H9 (cell line): Measurements from ENCODE around the gene UNC5C. TPM values are rescaled to one million over a fixed set of nuclear protein-coding genes. Genes with fewer than 3 reads are reported as not detected.

Experiments used
- DNase-seq: peaks from one replicate; pipeline ENCODE4 v3.0.0-alpha.2; 2017
- H2AFZ ChIP-seq: one replicate; pipeline ENCODE4 v1.6.1; 2013; ENCODE audit warnings: mild to moderate bottlenecking, low read length, control low read depth, moderate library complexity
- H2AK5ac ChIP-seq: 2 replicates; pipeline ENCODE4 v1.6.1; 2013; ENCODE audit warnings: low read length, control low read depth, mixed read lengths; ENCODE audit not compliant: insufficient read length
- H2BK120ac ChIP-seq: one replicate; pipeline ENCODE4 v1.6.1; 2013; ENCODE audit warnings: low read depth, mild to moderate bottlenecking, low read length, control low read depth, inconsistent platforms; ENCODE audit not compliant: poor library complexity, severe bottlenecking
- H2BK12ac ChIP-seq: 2 replicates; pipeline ENCODE4 v1.6.1; 2013; ENCODE audit warnings: low read length, control low read depth, mixed read lengths, low read depth; ENCODE audit not compliant: insufficient read length
- H2BK15ac ChIP-seq: 2 replicates; pipeline ENCODE4 v1.6.1; 2013; ENCODE audit warnings: low read depth, low read length, control low read depth
- H2BK20ac ChIP-seq: one replicate; pipeline ENCODE4 v1.6.1; 2013; ENCODE audit warnings: low read depth, mild to moderate bottlenecking, low read length, control low read depth, inconsistent platforms; ENCODE audit not compliant: poor library complexity, severe bottlenecking
- H2BK5ac ChIP-seq: 2 replicates; pipeline ENCODE4 v1.6.1; 2013; ENCODE audit warnings: low read length, control low read depth, mixed read lengths; ENCODE audit not compliant: insufficient read length
- H3K14ac ChIP-seq: 2 replicates; pipeline ENCODE4 v1.6.1; 2013; ENCODE audit warnings: low read length, control low read depth; ENCODE audit not compliant: insufficient read depth
- H3K18ac ChIP-seq: 2 replicates; pipeline ENCODE4 v1.6.1; 2013; ENCODE audit warnings: low read depth, mild to moderate bottlenecking, mixed read lengths, low read length, control low read depth; ENCODE audit not compliant: insufficient read length
- H3K23ac ChIP-seq: 2 replicates; pipeline ENCODE4 v1.6.1; 2013; ENCODE audit warnings: low read length, control low read depth, mixed read lengths, low read depth; ENCODE audit not compliant: insufficient read length
- H3K23me2 ChIP-seq: 2 replicates; pipeline ENCODE4 v1.6.1; 2013; ENCODE audit warnings: low read depth, mild to moderate bottlenecking, mixed read lengths, low read length, control low read depth; ENCODE audit not compliant: insufficient read length, poor library complexity, severe bottlenecking
- H3K27ac ChIP-seq: 2 replicates; pipeline ENCODE4 v1.5.1; 2013; ENCODE audit warnings: low read length, control low read depth, mixed read lengths, low read depth; ENCODE audit not compliant: insufficient read length
- H3K27me3 ChIP-seq: 2 replicates; pipeline ENCODE4 v1.6.1; 2013; ENCODE audit warnings: low read length, control low read depth, inconsistent platforms; ENCODE audit not compliant: insufficient read depth
- H3K4ac ChIP-seq: 2 replicates; pipeline ENCODE4 v1.6.1; 2013; ENCODE audit warnings: low read depth, mild to moderate bottlenecking, control low read depth, inconsistent platforms, low read length, moderate library complexity
- H3K4me1 ChIP-seq: 2 replicates; pipeline ENCODE4 v1.6.1; 2013; ENCODE audit warnings: low read length, control low read depth, inconsistent platforms; ENCODE audit not compliant: insufficient read depth
- H3K4me2 ChIP-seq: 2 replicates; pipeline ENCODE4 v1.6.1; 2013; ENCODE audit warnings: low read length, control low read depth, mixed read lengths; ENCODE audit not compliant: insufficient read length, insufficient read depth
- H3K56ac ChIP-seq: 2 replicates; pipeline ENCODE4 v1.6.1; 2013; ENCODE audit warnings: low read depth, mild to moderate bottlenecking, mixed read lengths, low read length, control low read depth; ENCODE audit not compliant: insufficient read length
- H3K79me1 ChIP-seq: 2 replicates; pipeline ENCODE4 v1.6.1; 2013; ENCODE audit warnings: low read depth, mild to moderate bottlenecking, moderate library complexity, low read length, control low read depth, inconsistent platforms; ENCODE audit not compliant: insufficient read depth, poor library complexity, severe bottlenecking
- H3K79me2 ChIP-seq: 2 replicates; pipeline ENCODE4 v1.6.1; 2013; ENCODE audit warnings: low read length, control low read depth, inconsistent platforms; ENCODE audit not compliant: insufficient read depth
- H3K9ac ChIP-seq: 2 replicates; pipeline ENCODE4 v1.6.1; 2013; ENCODE audit warnings: low read length, control low read depth, mixed read lengths; ENCODE audit not compliant: insufficient read length; ENCODE audit errors: extremely low read depth
- H3K9me3 ChIP-seq: one replicate; pipeline ENCODE4 v1.6.1; 2013; ENCODE audit warnings: low read depth, low read length, inconsistent platforms; ENCODE audit not compliant: control insufficient read depth
- H3T11ph ChIP-seq: one replicate; pipeline ENCODE4 v1.6.1; 2013; ENCODE audit warnings: mild to moderate bottlenecking, low read length, control low read depth, inconsistent platforms
- H4K20me1 ChIP-seq: one replicate; pipeline ENCODE4 v1.6.1; 2013; ENCODE audit not compliant: control insufficient read depth, insufficient read length, insufficient read depth
- H4K5ac ChIP-seq: 2 replicates; pipeline ENCODE4 v1.6.1; 2013; ENCODE audit warnings: low read depth, mild to moderate bottlenecking, mixed read lengths, low read length, control low read depth; ENCODE audit not compliant: insufficient read length
- H4K8ac ChIP-seq: replicated peaks from 2 replicates; pipeline ENCODE4 v1.6.1; 2013; ENCODE audit warnings: low read length, control low read depth, mixed read lengths, low read depth; ENCODE audit not compliant: insufficient read length
- H4K91ac ChIP-seq: 2 replicates; pipeline ENCODE4 v1.6.1; 2013; ENCODE audit warnings: low read depth, mild to moderate bottlenecking, moderate library complexity, mixed read lengths, low read length, control low read depth; ENCODE audit not compliant: insufficient read length
- H3K27ac Mint-ChIP-seq, 3 experiments: 2 replicates in 2 of 3; 3 replicates in 1 of 3; pipeline ENCODE4 v1.8.0; 2020 to 2021; ENCODE audit warnings: mixed read lengths in 3 of 3, mild to moderate bottlenecking in 1 of 3, moderate library complexity in 1 of 3
- H3K27me3 Mint-ChIP-seq: 2 replicates; pipeline ENCODE4 v1.8.0; 2021; ENCODE audit warnings: low read depth, mild to moderate bottlenecking, moderate library complexity, mixed read lengths
- H3K36me3 Mint-ChIP-seq, 3 experiments: 2 replicates in 2 of 3; 3 replicates in 1 of 3; pipeline ENCODE4 v1.8.0; 2020 to 2021; ENCODE audit warnings: low read depth in 3 of 3, mixed read lengths in 3 of 3; ENCODE audit not compliant: insufficient read depth in 1 of 3
- H3K4me1 Mint-ChIP-seq, 2 experiments: 2 replicates each; pipeline ENCODE4 v1.8.0; 2020; ENCODE audit warnings: mixed read lengths in 2 of 2
- H3K4me3 Mint-ChIP-seq, 2 experiments: 2 replicates in 1 of 2; 3 replicates in 1 of 2; pipeline ENCODE4 v1.8.0; 2020 to 2021; ENCODE audit warnings: mild to moderate bottlenecking in 2 of 2, mixed read lengths in 2 of 2, moderate library complexity in 1 of 2
- H3K9me3 Mint-ChIP-seq, 2 experiments: 2 replicates in 1 of 2; 3 replicates in 1 of 2; pipeline ENCODE4 v1.8.0; 2020; ENCODE audit warnings: mild to moderate bottlenecking in 2 of 2, mixed read lengths in 2 of 2, moderate library complexity in 1 of 2
- WGBS: extraction: QIAGEN DNeasy Blood & Tissue Kit; methylation state at CpG from one replicate; pipeline ENCODE4 v1.1.7; 2013; ENCODE audit warnings: missing lambda C conversion rate, low lambda C conversion rate, mixed read lengths; ENCODE audit not compliant: insufficient read length; ENCODE audit errors: extremely low coverage; 5-methylcytosine and 5-hydroxymethylcytosine counted together
- total RNA-seq: library from RNA; stranded (reverse); gene quantifications from 2 replicates; pipeline ENCODE4 v1.2.1, GENCODE V29; 2021
- TF ChIP-seq, protein P1 (sequence below): fragments of 200-600 bp; sonication (generic); conservative IDR thresholded peaks from 3 replicates; pipeline ENCODE4 v1.8.0; 2021; ENCODE audit warnings: antibody characterized with exemption, mild to moderate bottlenecking

Gene UNC5C
- total RNA-seq, 1 experiment from 2014 or later = not detected

DNA sequence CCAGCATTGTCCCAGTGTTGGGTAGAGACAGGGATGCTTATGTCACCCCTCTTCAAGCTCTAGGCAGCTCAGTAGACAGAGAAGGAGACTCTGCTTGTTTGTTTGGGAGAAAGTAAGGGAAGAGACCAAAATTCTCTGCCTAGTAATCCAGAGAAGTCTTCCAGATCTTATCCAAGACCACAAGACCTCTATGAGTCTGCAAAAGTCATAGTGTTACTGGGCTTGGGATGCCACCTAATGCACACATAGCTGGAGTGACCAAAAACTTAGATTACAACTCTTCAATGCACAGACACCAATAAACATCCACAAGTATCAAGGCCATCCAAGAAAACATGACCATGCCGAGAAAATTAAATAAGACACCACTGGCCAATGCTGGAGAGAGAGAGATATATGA, 205.5 kb downstream of the UNC5C start:
- no peak overlapping the region for H3K4ac ChIP-seq
- no peaks in the 10 kb centered on the region for H3K79me2 ChIP-seq
- no peak overlapping the region for H2BK5ac ChIP-seq
- Mint-ChIP-seq H3K36me3 (peaks cover 3 to 16% (median 5%) of the 10 kb centered on the region in 3 experiments; a peak in 6 of 7 replicates), H3K9me3 (peaks cover 15 to 17% of the 10 kb centered on the region in 2 experiments; a peak in 4 of 5 replicates), H3K27ac (no peak overlapping the region), H3K4me3 (no peak overlapping the region), H3K27me3 (no peaks in the 10 kb centered on the region), H3K4me1 (no peaks in the 10 kb centered on the region)
- H4K91ac ChIP-seq = no peak overlapping the region
- H4K5ac ChIP-seq = no peak overlapping the region
- no peak overlapping the region for H4K8ac ChIP-seq
- no peak overlapping the region for H2BK15ac ChIP-seq
- no peak overlapping the region for H2BK120ac ChIP-seq
- no peak overlapping the region for H3K27ac ChIP-seq
- H2AK5ac ChIP-seq = no peak overlapping the region
- no peaks in the 10 kb centered on the region for H3K9me3 ChIP-seq
- H3T11ph ChIP-seq = no peak overlapping the region
- no peaks in the 10 kb centered on the region for H3K23me2 ChIP-seq
- no peak overlapping the region for H2AFZ ChIP-seq
- H3K9ac ChIP-seq = no peak overlapping the region
- H3K4me1 ChIP-seq = no peaks in the 10 kb centered on the region
- TF ChIP-seq, protein P1, sequence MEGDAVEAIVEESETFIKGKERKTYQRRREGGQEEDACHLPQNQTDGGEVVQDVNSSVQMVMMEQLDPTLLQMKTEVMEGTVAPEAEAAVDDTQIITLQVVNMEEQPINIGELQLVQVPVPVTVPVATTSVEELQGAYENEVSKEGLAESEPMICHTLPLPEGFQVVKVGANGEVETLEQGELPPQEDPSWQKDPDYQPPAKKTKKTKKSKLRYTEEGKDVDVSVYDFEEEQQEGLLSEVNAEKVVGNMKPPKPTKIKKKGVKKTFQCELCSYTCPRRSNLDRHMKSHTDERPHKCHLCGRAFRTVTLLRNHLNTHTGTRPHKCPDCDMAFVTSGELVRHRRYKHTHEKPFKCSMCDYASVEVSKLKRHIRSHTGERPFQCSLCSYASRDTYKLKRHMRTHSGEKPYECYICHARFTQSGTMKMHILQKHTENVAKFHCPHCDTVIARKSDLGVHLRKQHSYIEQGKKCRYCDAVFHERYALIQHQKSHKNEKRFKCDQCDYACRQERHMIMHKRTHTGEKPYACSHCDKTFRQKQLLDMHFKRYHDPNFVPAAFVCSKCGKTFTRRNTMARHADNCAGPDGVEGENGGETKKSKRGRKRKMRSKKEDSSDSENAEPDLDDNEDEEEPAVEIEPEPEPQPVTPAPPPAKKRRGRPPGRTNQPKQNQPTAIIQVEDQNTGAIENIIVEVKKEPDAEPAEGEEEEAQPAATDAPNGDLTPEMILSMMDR = no peak
- H3K56ac ChIP-seq = no peak overlapping the region
- H3K79me1 ChIP-seq = no peaks in the 10 kb centered on the region
- no peak overlapping the region for H3K14ac ChIP-seq
- H3K4me2 ChIP-seq = no peak overlapping the region
- no CpG with 5 or more reads among the region's 1 CpG for WGBS
- no peaks in the 10 kb centered on the region for H3K27me3 ChIP-seq
- no peak overlapping the region for H3K18ac ChIP-seq
- H2BK20ac ChIP-seq = no peak overlapping the region
- no peak overlapping the region for H3K23ac ChIP-seq
- H2BK12ac ChIP-seq = no peak overlapping the region
- no peaks in the 10 kb centered on the region for H4K20me1 ChIP-seq
- no peak for DNase-seq
